ENCODE results near the gene RNU1-4.
"Not testable (repeated sequence)": the region's sequence is repeated elsewhere in the genome, so short reads cannot be mapped to it uniquely, and the experiment has no call there.

The RNU1-4 gene

GRCh38 chr1:16760801-16761200, 20.5 kb downstream of the RNU1-4 start:
- not testable (repeated sequence) for H3K27ac ChIP-seq; H3K79me2 ChIP-seq (ENCODE audit: insufficient read depth, low read depth); H4K20me1 ChIP-seq (ENCODE audit: insufficient read depth); H3K4me2 ChIP-seq; H3K36me3 ChIP-seq (ENCODE audit: insufficient read depth); H2AFZ ChIP-seq (ENCODE audit: low read depth); H3K9ac ChIP-seq; H3K4me1 ChIP-seq (ENCODE audit: low read depth, poor library complexity, severe bottlenecking); H3K4me3 ChIP-seq (IDR thresholded peaks at IDR 0.05; ENCODE audit: insufficient read depth, low read depth, low read length)
- H3K27me3 ChIP-seq (ENCODE audit: insufficient read depth, low read depth): peaks cover 18% of the 10 kb centered on the region

GRCh38 chr1:16764248-16764819, 24.0 kb downstream of the RNU1-4 start:
- not testable (repeated sequence) for H2AFZ ChIP-seq (ENCODE audit: low read depth); H3K4me3 ChIP-seq (IDR thresholded peaks at IDR 0.05; ENCODE audit: insufficient read depth, low read depth, low read length); H3K4me2 ChIP-seq; H3K9ac ChIP-seq; H3K79me2 ChIP-seq (ENCODE audit: insufficient read depth, low read depth); H3K4me1 ChIP-seq (ENCODE audit: low read depth, poor library complexity, severe bottlenecking); H4K20me1 ChIP-seq (ENCODE audit: insufficient read depth); H3K36me3 ChIP-seq (ENCODE audit: insufficient read depth); H3K27ac ChIP-seq
- H3K27me3 ChIP-seq (ENCODE audit: insufficient read depth, low read depth): peaks cover 34% of the 10 kb centered on the region

GRCh38 chr1:16764820-16765655, 24.7 kb downstream of the RNU1-4 start:
- not testable (repeated sequence) for H3K79me2 ChIP-seq (ENCODE audit: insufficient read depth, low read depth); H3K27ac ChIP-seq; H3K4me1 ChIP-seq (ENCODE audit: low read depth, poor library complexity, severe bottlenecking); H3K9ac ChIP-seq; H3K4me2 ChIP-seq; H3K4me3 ChIP-seq (IDR thresholded peaks at IDR 0.05; ENCODE audit: insufficient read depth, low read depth, low read length); H4K20me1 ChIP-seq (ENCODE audit: insufficient read depth); H2AFZ ChIP-seq (ENCODE audit: low read depth); H3K36me3 ChIP-seq (ENCODE audit: insufficient read depth)
- peaks cover 34% of the 10 kb centered on the region for H3K27me3 ChIP-seq (ENCODE audit: insufficient read depth, low read depth)

- H3K79me2 ChIP-seq (ENCODE audit: insufficient read depth, low read depth); H3K27ac ChIP-seq; H4K20me1 ChIP-seq (ENCODE audit: insufficient read depth); H3K9ac ChIP-seq; H3K4me3 ChIP-seq (IDR thresholded peaks at IDR 0.05; ENCODE audit: insufficient read depth, low read depth, low read length); H3K36me3 ChIP-seq (ENCODE audit: insufficient read depth); H3K4me1 ChIP-seq (ENCODE audit: low read depth, poor library complexity, severe bottlenecking); H2AFZ ChIP-seq (ENCODE audit: low read depth); H3K4me2 ChIP-seq: not testable (repeated sequence)
- peaks cover 34% of the 10 kb centered on the region for H3K27me3 ChIP-seq (ENCODE audit: insufficient read depth, low read depth)
Observed at GRCh38 chr1:16765731-16766605, 25.7 kb downstream of the RNU1-4 start.

GRCh38 chr1:16766689-16767256, 26.5 kb downstream of the RNU1-4 start:
- H2AFZ ChIP-seq (ENCODE audit: low read depth); H3K4me1 ChIP-seq (ENCODE audit: low read depth, poor library complexity, severe bottlenecking); H3K27ac ChIP-seq; H3K36me3 ChIP-seq (ENCODE audit: insufficient read depth); H3K4me3 ChIP-seq (IDR thresholded peaks at IDR 0.05; ENCODE audit: insufficient read depth, low read depth, low read length); H3K79me2 ChIP-seq (ENCODE audit: insufficient read depth, low read depth); H3K9ac ChIP-seq; H3K4me2 ChIP-seq; H4K20me1 ChIP-seq (ENCODE audit: insufficient read depth): not testable (repeated sequence)
- H3K27me3 ChIP-seq (ENCODE audit: insufficient read depth, low read depth): peaks cover 37% of the 10 kb centered on the region

GRCh38 chr1:16770139-16770759, 29.9 kb downstream of the RNU1-4 start:
- H3K27ac ChIP-seq; H4K20me1 ChIP-seq (ENCODE audit: insufficient read depth); H3K9ac ChIP-seq; H3K4me1 ChIP-seq (ENCODE audit: low read depth, poor library complexity, severe bottlenecking); H3K36me3 ChIP-seq (ENCODE audit: insufficient read depth); H3K79me2 ChIP-seq (ENCODE audit: insufficient read depth, low read depth); H3K4me2 ChIP-seq; H2AFZ ChIP-seq (ENCODE audit: low read depth); H3K4me3 ChIP-seq (IDR thresholded peaks at IDR 0.05; ENCODE audit: insufficient read depth, low read depth, low read length): not testable (repeated sequence)
- peaks cover 40% of the 10 kb centered on the region for H3K27me3 ChIP-seq (ENCODE audit: insufficient read depth, low read depth)

GRCh38 chr1:16770896-16771446, 30.7 kb downstream of the RNU1-4 start:
- H3K4me2 ChIP-seq; H3K4me1 ChIP-seq (ENCODE audit: low read depth, poor library complexity, severe bottlenecking); H4K20me1 ChIP-seq (ENCODE audit: insufficient read depth); H3K79me2 ChIP-seq (ENCODE audit: insufficient read depth, low read depth); H3K27ac ChIP-seq; H2AFZ ChIP-seq (ENCODE audit: low read depth); H3K9ac ChIP-seq; H3K4me3 ChIP-seq (IDR thresholded peaks at IDR 0.05; ENCODE audit: insufficient read depth, low read depth, low read length); H3K36me3 ChIP-seq (ENCODE audit: insufficient read depth): not testable (repeated sequence)
- H3K27me3 ChIP-seq (ENCODE audit: insufficient read depth, low read depth): peaks cover 34% of the 10 kb centered on the region

GRCh38 chr1:16772275-16773204, 32.2 kb downstream of the RNU1-4 start:
- not testable (repeated sequence) for H3K79me2 ChIP-seq (ENCODE audit: insufficient read depth, low read depth); H3K4me1 ChIP-seq (ENCODE audit: low read depth, poor library complexity, severe bottlenecking); H3K27ac ChIP-seq; H3K9ac ChIP-seq; H3K4me3 ChIP-seq (IDR thresholded peaks at IDR 0.05; ENCODE audit: insufficient read depth, low read depth, low read length); H4K20me1 ChIP-seq (ENCODE audit: insufficient read depth); H2AFZ ChIP-seq (ENCODE audit: low read depth); H3K36me3 ChIP-seq (ENCODE audit: insufficient read depth); H3K4me2 ChIP-seq
- peaks cover 27% of the 10 kb centered on the region for H3K27me3 ChIP-seq (ENCODE audit: insufficient read depth, low read depth)

- H3K36me3 ChIP-seq (ENCODE audit: insufficient read depth); H3K79me2 ChIP-seq (ENCODE audit: insufficient read depth, low read depth); H3K4me1 ChIP-seq (ENCODE audit: low read depth, poor library complexity, severe bottlenecking); H4K20me1 ChIP-seq (ENCODE audit: insufficient read depth); H3K27ac ChIP-seq; H3K9ac ChIP-seq; H3K4me2 ChIP-seq; H2AFZ ChIP-seq (ENCODE audit: low read depth); H3K4me3 ChIP-seq (IDR thresholded peaks at IDR 0.05; ENCODE audit: insufficient read depth, low read depth, low read length): not testable (repeated sequence)
- H3K27me3 ChIP-seq (ENCODE audit: insufficient read depth, low read depth): peaks cover 30% of the 10 kb centered on the region
Observed at GRCh38 chr1:16773205-16773596, 32.9 kb downstream of the RNU1-4 start.
